Left kidney (tissue), 2 donors: ENCODE results near the gene F2. TPM values are rescaled to one million over a fixed set of nuclear protein-coding genes. Genes with fewer than 3 reads are reported as not detected.

ENCODE experiments used
- DNase-seq: peaks from one replicate; pipeline ENCODE4 v3.0.0-alpha.2; 2013
- polyA plus RNA-seq: library from polyadenylated mRNA; unstranded; fragments of 120-200 nt; gene quantifications from one replicate; pipeline ENCODE4 v1.2.1, GENCODE V29; 2013; ENCODE audit not compliant: insufficient read length

Gene F2
- polyA plus RNA-seq, 1 donor = 0.68 TPM

- no peak for DNase-seq
These were observed 626 bp upstream of the F2 start for GRCh38 chr11:46718155-46719019.

- no peak for DNase-seq
These were observed 668 bp downstream of the F2 start for GRCh38 chr11:46719543-46720218.

GRCh38 chr11:46721286-46721685, 2.3 kb downstream of the F2 start:
- DNase-seq = no peak

GRCh38 chr11:46722566-46723358, 3.7 kb downstream of the F2 start:
- DNase-seq = no peak

GRCh38 chr11:46723359-46723680, 4.3 kb downstream of the F2 start:
- DNase-seq = no peak

GRCh38 chr11:46724088-46724487, 5.1 kb downstream of the F2 start:
- DNase-seq = no peak

GRCh38 chr11:46725338-46726205, 6.6 kb downstream of the F2 start:
- no peak for DNase-seq

- no peak for DNase-seq
These were observed 7.3 kb downstream of the F2 start for GRCh38 chr11:46726206-46726862.

- no peak for DNase-seq
These were observed 9.1 kb downstream of the F2 start for GRCh38 chr11:46727952-46728658.

GRCh38 chr11:46728659-46729040, 9.6 kb downstream of the F2 start:
- DNase-seq = no peak

- DNase-seq = no peak
These were observed 10.4 kb downstream of the F2 start for GRCh38 chr11:46729110-46730027.

GRCh38 chr11:46731545-46731944, 12.5 kb downstream of the F2 start:
- DNase-seq = no peak

GRCh38 chr11:46733234-46733633, 14.2 kb downstream of the F2 start:
- no peak for DNase-seq

- no peak for DNase-seq
These were observed 17.1 kb downstream of the F2 start for GRCh38 chr11:46736146-46736545.

- no peak for DNase-seq
These were observed 17.6 kb downstream of the F2 start for GRCh38 chr11:46736615-46737014.

- no peak for DNase-seq
These were observed 18.7 kb downstream of the F2 start for GRCh38 chr11:46737699-46738098.

GRCh38 chr11:46738887-46739286, 19.9 kb downstream of the F2 start:
- DNase-seq = no peak

GRCh38 chr11:46741600-46742484, 22.8 kb downstream of the F2 start:
- no peak for DNase-seq

- DNase-seq = no peak
These were observed 24.0 kb downstream of the F2 start for GRCh38 chr11:46743043-46743442.
